OCI-LY1 (cell line): ENCODE results near the gene SMDT1.
"Not testable (repeated sequence)": the region's sequence is repeated elsewhere in the genome, so short reads cannot be mapped to it uniquely, and the experiment has no call there.

Source experiments
- H2AFZ ChIP-seq: fragments of 200-600 bp; sonication (generic), shearing (Covaris generic); 2 replicates; pipeline ENCODE4 v1.6.0; 2014; ENCODE audit warnings: antibody characterized with exemption, mild to moderate bottlenecking, low read length
- H3F3A ChIP-seq: fragments of 200-600 bp; sonication (generic), shearing (Covaris generic); 2 replicates; pipeline ENCODE4 v1.6.0; 2014; ENCODE audit warnings: mild to moderate bottlenecking, antibody characterized with exemption, low read length, moderate library complexity; ENCODE audit not compliant: insufficient read depth
- H3K27ac ChIP-seq: fragments of 200-600 bp; sonication (generic); 2 replicates; pipeline ENCODE4 v1.5.1; 2014; ENCODE audit warnings: low read length, mixed run types, mild to moderate bottlenecking, low read depth; ENCODE audit not compliant: poor library complexity, severe bottlenecking
- H3K27me3 ChIP-seq: fragments of 200-600 bp; sonication (generic); 2 replicates; pipeline ENCODE4 v1.6.0; 2014; ENCODE audit warnings: antibody characterized with exemption, mild to moderate bottlenecking, low read length, moderate library complexity; ENCODE audit not compliant: insufficient read depth
- H3K36me3 ChIP-seq: fragments of 200-600 bp; sonication (generic); 2 replicates; pipeline ENCODE4 v1.6.1; 2014; ENCODE audit warnings: mild to moderate bottlenecking, antibody characterized with exemption, low read length, moderate library complexity, mixed read lengths; ENCODE audit not compliant: insufficient read depth
- H3K4me1 ChIP-seq: fragments of 200-600 bp; sonication (generic); 2 replicates; pipeline ENCODE4 v1.5.1; 2014; ENCODE audit warnings: mild to moderate bottlenecking, low read length, moderate library complexity; ENCODE audit not compliant: insufficient read depth, severe bottlenecking
- H3K4me2 ChIP-seq: fragments of 200-600 bp; sonication (generic), shearing (Covaris generic); 2 replicates; pipeline ENCODE4 v1.6.1; 2014; ENCODE audit warnings: low read length
- H3K4me3 ChIP-seq: fragments of 200-600 bp; sonication (generic); 2 replicates; pipeline ENCODE4 v1.5.1; 2014; ENCODE audit warnings: low read length, low read depth, mild to moderate bottlenecking, mixed read lengths; ENCODE audit not compliant: poor library complexity, severe bottlenecking
- H3K79me2 ChIP-seq: fragments of 200-600 bp; shearing (Covaris generic); 2 replicates; pipeline ENCODE4 v1.6.1; 2016; ENCODE audit warnings: mixed run types, low read length, mixed read lengths; ENCODE audit not compliant: insufficient read depth
- H3K9ac ChIP-seq: fragments of 200-600 bp; sonication (generic), shearing (Covaris generic); 2 replicates; pipeline ENCODE4 v1.6.1; 2014; ENCODE audit warnings: mild to moderate bottlenecking, low read length, mixed read lengths
- H3K9me2 ChIP-seq: fragments of 200-600 bp; sonication (generic), shearing (Covaris generic); 2 replicates; pipeline ENCODE4 v1.6.1; 2014; ENCODE audit warnings: low read depth, mild to moderate bottlenecking, low read length, mixed read lengths
- H3K9me3 ChIP-seq: fragments of 200-600 bp; shearing (Covaris generic); 2 replicates; pipeline ENCODE4 v1.6.1; 2014; ENCODE audit warnings: low read length, mixed read lengths
- H4K20me1 ChIP-seq: fragments of 200-600 bp; sonication (generic), shearing (Covaris generic); 2 replicates; pipeline ENCODE4 v1.6.0; 2016; ENCODE audit warnings: mild to moderate bottlenecking, low read length; ENCODE audit not compliant: insufficient read depth
- CTCF ChIP-seq: fragments of 200-600 bp; sonication (generic), shearing (Covaris generic); IDR thresholded peaks from 2 replicates; pipeline ENCODE4 v1.5.1; 2017; ENCODE audit warnings: mild to moderate bottlenecking, antibody characterized with exemption, low read length, moderate library complexity, mixed read lengths
- EZH2 ChIP-seq: fragments of 200-600 bp; sonication (generic), shearing (Covaris generic); IDR thresholded peaks from 2 replicates; pipeline ENCODE4 v1.8.0; 2017; ENCODE audit warnings: borderline replicate concordance, mixed run types, mild to moderate bottlenecking, antibody characterized with exemption, low read length, moderate library complexity, mixed read lengths

The SMDT1 gene

DNA sequence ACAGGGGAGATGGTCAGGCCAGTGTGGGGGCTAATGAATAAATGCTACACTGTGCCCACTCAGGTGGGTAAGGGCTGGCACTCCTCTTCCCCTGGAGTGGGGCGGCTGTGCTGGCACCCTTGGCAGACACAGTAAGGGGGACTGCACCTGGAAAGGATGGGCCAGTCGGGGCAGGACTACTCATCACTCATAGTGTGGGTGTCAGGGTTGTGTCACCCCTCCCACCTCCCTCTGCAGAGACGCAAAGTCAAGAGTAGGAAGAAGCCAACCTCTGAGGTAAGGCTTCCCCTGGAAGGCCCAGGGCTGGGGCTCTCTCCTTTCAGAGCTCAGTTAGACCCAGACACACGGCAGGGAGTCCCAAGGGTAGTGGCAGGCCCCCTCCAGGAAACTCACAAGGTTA, 44.0 kb downstream of the SMDT1 start:
- H3K9me2 ChIP-seq, H3K27ac ChIP-seq, H3K9me3 ChIP-seq, H3K27me3 ChIP-seq, H3K9ac ChIP-seq, H4K20me1 ChIP-seq, H3F3A ChIP-seq, H3K4me3 ChIP-seq, H3K36me3 ChIP-seq, H3K79me2 ChIP-seq, H3K4me2 ChIP-seq, H2AFZ ChIP-seq: not testable (repeated sequence)
- peaks cover 17% of the 10 kb centered on the region for H3K4me1 ChIP-seq

- Histone ChIP-seq H3K9me2 (no peaks in the 10 kb centered on the region), H3K27me3 (0 out of 2 replicates have a peak, but pooled peaks cover 4% of the 10 kb centered on the region), H3K36me3 (no peaks in the 10 kb centered on the region), H2AFZ (no peak overlapping the region), H3K4me2 (no peak overlapping the region), H3K27ac (no peak overlapping the region), H3K4me3 (no peak overlapping the region), H3K9me3 (no peaks in the 10 kb centered on the region), H3K79me2 (no peaks in the 10 kb centered on the region), H3K4me1 (no peaks in the 10 kb centered on the region), H3K9ac (no peak overlapping the region), H4K20me1 (no peaks in the 10 kb centered on the region), H3F3A (no peaks in the 10 kb centered on the region)
- TF ChIP-seq EZH2 (no peak), CTCF (no peak)
These were observed 48.1 kb downstream of the SMDT1 start for GRCh38 chr22:42127606-42128005.

- not testable (repeated sequence) for H3K4me3 ChIP-seq, H3K4me2 ChIP-seq, H2AFZ ChIP-seq, H3K9me2 ChIP-seq, H3K9ac ChIP-seq, H3K9me3 ChIP-seq, H3K79me2 ChIP-seq, H4K20me1 ChIP-seq, H3K27ac ChIP-seq, H3K27me3 ChIP-seq, H3K4me1 ChIP-seq, H3F3A ChIP-seq, H3K36me3 ChIP-seq
These were observed 48.5 kb downstream of the SMDT1 start for GRCh38 chr22:42128007-42128406.

DNA sequence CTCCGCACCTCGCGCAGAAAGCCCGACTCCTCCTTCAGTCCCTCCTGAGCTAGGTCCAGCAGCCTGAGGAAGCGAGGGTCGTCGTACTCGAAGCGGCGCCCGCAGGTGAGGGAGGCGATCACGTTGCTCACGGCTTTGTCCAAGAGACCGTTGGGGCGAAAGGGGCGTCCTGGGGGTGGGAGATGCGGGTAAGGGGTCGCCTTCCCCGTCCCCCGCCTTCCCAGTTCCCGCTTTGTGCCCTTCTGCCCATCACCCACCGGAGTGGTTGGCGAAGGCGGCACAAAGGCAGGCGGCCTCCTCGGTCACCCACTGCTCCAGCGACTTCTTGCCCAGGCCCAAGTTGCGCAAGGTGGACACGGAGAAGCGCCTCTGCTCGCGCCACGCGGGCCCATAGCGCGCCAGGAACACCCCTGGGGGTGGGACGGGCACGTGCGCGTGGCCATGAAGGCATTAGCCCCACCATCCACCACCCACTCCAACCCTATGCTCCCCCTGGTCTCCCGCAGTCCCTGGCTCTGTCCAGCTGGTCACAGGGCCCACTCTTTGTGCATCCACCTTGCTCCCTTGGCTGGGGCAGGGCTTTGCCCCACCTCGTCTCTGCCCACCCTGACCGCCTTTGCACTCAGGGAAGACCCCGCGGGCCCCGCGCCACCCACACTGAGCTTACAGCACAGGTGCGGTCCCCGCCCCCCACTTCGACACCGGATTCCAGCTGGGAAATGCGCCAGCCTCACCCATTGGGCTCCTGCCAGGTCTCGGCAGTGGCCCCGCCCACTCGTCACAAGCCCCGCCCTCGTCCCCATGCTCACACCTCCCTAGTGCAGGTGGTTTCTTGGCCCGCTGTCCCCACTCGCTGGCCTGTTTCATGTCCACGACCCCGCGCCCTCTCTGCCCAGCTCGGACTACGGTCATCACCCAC, 49.5 kb downstream of the SMDT1 start:
- H4K20me1 ChIP-seq, H2AFZ ChIP-seq, H3K79me2 ChIP-seq, H3K9me2 ChIP-seq, H3K4me1 ChIP-seq, H3K27ac ChIP-seq, H3K4me3 ChIP-seq, H3F3A ChIP-seq, H3K9ac ChIP-seq, H3K4me2 ChIP-seq, H3K36me3 ChIP-seq, H3K9me3 ChIP-seq, H3K27me3 ChIP-seq: not testable (repeated sequence)

GRCh38 chr22:42130182-42130581, 50.7 kb downstream of the SMDT1 start:
- not testable (repeated sequence) for H3K4me2 ChIP-seq, H3K9me2 ChIP-seq, H3K4me3 ChIP-seq, H3K27me3 ChIP-seq, H3F3A ChIP-seq, H3K79me2 ChIP-seq, H3K36me3 ChIP-seq, H3K9me3 ChIP-seq, H3K9ac ChIP-seq, H3K27ac ChIP-seq, H2AFZ ChIP-seq, H4K20me1 ChIP-seq
- H3K4me1 ChIP-seq: peaks cover 13% of the 10 kb centered on the region

DNA sequence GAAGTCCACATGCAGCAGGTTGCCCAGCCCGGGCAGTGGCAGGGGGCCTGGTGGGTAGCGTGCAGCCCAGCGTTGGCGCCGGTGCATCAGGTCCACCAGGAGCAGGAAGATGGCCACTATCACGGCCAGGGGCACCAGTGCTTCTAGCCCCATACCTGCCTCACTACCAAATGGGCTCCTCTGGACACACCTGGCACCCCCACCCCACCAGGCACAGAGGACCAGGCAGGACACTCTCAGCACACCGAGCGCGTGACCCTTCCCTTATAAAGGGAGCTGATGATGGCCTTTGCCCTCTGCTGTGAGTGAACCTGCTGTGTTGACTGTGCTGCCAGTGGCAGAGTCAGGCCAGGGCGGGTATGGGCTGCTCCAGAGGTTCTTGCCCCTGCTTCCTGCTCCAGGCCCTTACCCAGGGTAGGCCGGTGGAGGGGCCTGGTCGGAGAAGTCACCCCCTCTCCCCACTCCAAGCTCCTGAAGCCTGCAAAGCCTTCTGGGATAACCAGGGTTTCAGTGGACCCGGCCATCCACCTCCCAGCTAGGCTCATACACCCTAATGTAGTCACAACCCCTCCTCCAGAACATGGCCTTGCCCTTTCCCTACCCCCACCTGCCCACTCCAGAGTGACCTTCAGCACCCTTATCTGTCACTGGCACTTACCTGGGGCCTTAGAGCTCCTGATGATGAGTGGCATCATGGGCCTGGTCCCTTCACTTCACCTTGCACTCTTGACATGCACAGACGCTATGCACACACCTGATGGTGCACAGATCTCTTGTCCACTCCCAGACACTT, 51.3 kb downstream of the SMDT1 start, which contains the start of gene CYP2D6:
CYP2D6 (minus strand) TSS at position 172 of the 793 bp plus-strand sequence; CDS start at position 153, 19 bp downstream.
- not testable (repeated sequence) for H3K4me3 ChIP-seq, H3K9ac ChIP-seq, H3F3A ChIP-seq, H3K79me2 ChIP-seq, H2AFZ ChIP-seq, H3K9me3 ChIP-seq, H4K20me1 ChIP-seq, H3K4me2 ChIP-seq, H3K36me3 ChIP-seq, H3K27ac ChIP-seq, H3K9me2 ChIP-seq, H3K27me3 ChIP-seq
- H3K4me1 ChIP-seq: peaks cover 13% of the 10 kb centered on the region
